Measurements from ENCODE around the gene PBX2.

PBX2 gene

GRCh38 chr6:32222333-32223230 is 32.6 kb upstream of the PBX2 start:
- TF ChIP-seq, protein P1, sequence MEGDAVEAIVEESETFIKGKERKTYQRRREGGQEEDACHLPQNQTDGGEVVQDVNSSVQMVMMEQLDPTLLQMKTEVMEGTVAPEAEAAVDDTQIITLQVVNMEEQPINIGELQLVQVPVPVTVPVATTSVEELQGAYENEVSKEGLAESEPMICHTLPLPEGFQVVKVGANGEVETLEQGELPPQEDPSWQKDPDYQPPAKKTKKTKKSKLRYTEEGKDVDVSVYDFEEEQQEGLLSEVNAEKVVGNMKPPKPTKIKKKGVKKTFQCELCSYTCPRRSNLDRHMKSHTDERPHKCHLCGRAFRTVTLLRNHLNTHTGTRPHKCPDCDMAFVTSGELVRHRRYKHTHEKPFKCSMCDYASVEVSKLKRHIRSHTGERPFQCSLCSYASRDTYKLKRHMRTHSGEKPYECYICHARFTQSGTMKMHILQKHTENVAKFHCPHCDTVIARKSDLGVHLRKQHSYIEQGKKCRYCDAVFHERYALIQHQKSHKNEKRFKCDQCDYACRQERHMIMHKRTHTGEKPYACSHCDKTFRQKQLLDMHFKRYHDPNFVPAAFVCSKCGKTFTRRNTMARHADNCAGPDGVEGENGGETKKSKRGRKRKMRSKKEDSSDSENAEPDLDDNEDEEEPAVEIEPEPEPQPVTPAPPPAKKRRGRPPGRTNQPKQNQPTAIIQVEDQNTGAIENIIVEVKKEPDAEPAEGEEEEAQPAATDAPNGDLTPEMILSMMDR (IDR thresholded peaks at IDR 0.05; ENCODE audit: borderline replicate concordance, insufficient read depth, low read depth, low read length) = no peak
- no peak overlapping the region for H3K4me3 ChIP-seq (ENCODE audit: low read depth, low read length)

DNA sequence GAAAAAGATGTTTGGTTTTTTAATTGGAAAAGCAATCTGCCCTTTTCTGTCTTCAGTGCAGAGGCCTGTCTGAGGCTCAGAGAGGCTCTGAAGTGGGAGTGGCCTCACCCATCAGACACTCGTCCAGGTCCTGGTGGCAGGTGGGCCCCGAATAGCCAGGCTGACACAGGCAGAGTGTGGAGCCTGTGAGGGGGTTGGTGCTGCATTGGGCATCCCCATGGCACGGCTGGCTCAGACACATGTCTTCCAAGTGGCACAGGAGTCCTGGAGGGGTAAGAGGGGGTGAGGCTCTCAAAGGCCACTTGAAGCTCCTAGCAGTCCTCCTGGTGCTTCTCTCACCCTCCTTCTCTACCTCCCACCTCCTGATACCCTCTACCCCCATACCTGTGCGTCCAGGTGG is 30.0 kb upstream of the PBX2 start:
- H3K4me3 ChIP-seq (ENCODE audit: low read depth, low read length) = no peak overlapping the region
- TF ChIP-seq, protein P1 (IDR thresholded peaks at IDR 0.05; ENCODE audit: borderline replicate concordance, insufficient read depth, low read depth, low read length) = no peak

GRCh38 chr6:32218167-32218566 is 28.2 kb upstream of the PBX2 start:
- H3K4me3 ChIP-seq (ENCODE audit: low read depth, low read length) = no peak overlapping the region

DNA sequence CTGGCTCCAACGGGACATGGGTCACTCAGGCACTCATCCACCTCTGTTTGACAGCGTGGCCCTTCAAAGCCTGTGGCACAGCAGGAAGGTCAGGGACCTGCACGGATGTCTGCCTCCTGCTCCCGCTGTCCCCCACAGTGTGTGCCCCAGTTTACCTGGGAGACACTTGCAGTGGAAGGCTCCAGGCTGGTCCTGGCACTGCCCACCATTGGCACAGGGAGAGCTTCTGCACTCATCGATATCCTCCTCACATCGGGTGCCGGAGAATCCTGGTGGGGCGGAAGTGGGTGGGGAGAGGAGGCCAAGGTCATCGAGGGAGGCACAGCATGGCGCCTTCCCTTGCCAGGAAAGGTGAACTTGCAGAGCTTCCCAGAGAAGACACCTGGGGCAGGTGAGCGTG is 27.0 kb upstream of the PBX2 start:
- TF ChIP-seq, protein P1 (IDR thresholded peaks at IDR 0.05; ENCODE audit: borderline replicate concordance, insufficient read depth, low read depth, low read length) = no peak
- no peak overlapping the region for H3K4me3 ChIP-seq (ENCODE audit: low read depth, low read length)

More at GRCh38 chr6:32218167-32218566, 28.2 kb upstream of the PBX2 start:
- TF ChIP-seq, protein P1 (IDR thresholded peaks at IDR 0.05; ENCODE audit: borderline replicate concordance, insufficient read depth, low read depth, low read length) = no peak

- TF ChIP-seq, protein P1 (IDR thresholded peaks at IDR 0.05; ENCODE audit: borderline replicate concordance, insufficient read depth, low read depth, low read length) = no peak
Measured at GRCh38 chr6:32216285-32216684, 26.3 kb upstream of the PBX2 start.

DNA sequence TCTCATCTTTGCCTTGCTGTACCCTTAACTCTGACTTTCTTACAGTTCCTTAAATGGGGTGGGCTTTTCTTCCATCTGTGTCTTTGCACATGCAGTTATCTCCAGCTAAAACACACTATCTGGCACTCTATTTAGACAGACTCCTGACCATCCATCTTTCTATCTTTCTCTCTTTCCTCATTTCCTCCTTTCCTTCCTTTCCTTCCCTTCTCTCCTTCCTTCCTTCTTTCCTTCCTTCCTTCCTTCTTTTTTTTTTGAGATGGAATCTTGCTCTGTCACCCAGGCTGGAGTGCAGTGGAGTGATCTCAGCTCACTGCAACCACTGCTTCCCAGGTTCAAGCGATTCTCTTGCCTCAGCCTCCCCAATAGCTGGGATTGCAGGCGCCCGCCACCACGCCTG is 25.6 kb upstream of the PBX2 start:
- H3K4me3 ChIP-seq (ENCODE audit: low read depth, low read length) = no peak overlapping the region
- TF ChIP-seq, protein P1 (IDR thresholded peaks at IDR 0.05; ENCODE audit: borderline replicate concordance, insufficient read depth, low read depth, low read length) = no peak

More at GRCh38 chr6:32216285-32216684, 26.3 kb upstream of the PBX2 start:
- H3K4me3 ChIP-seq (ENCODE audit: low read depth, low read length) = no peak overlapping the region

DNA sequence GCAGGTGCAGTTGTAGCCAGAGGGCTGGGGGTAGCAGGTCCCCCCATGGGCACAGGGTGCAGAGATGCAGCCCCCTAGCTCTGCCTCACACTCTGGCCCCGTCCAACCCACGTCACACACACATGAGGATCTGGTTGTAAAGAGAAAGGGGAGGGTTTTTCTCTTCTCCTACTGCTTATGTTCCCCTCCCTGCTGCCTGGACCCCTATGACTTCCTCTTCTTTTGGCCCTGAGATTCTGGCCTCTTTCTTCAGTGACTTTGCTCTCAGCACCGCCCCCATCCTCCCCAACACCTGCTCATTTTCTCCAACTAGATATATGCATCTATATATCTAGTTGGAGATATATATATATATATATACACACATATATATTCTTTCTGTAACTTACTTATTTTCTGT is 24.1 kb upstream of the PBX2 start:
- TF ChIP-seq, protein P1 (IDR thresholded peaks at IDR 0.05; ENCODE audit: borderline replicate concordance, insufficient read depth, low read depth, low read length) = no peak

More for the DNA sequence above, 24.1 kb upstream of the PBX2 start:
- H3K4me3 ChIP-seq (ENCODE audit: low read depth, low read length) = no peak overlapping the region
